ENCODE measurements around the gene HACD2.

- TF ChIP-seq POLR2A (IDR thresholded peaks at IDR 0.05; ENCODE audit: low read length) (no peak), PBX3 (IDR thresholded peaks at IDR 0.05) (no peak), CHD2 (IDR thresholded peaks at IDR 0.05; ENCODE audit: low read length, partially characterized antibody) (no peak), CTCF (IDR thresholded peaks at IDR 0.05) (no peak), RFX5 (IDR thresholded peaks at IDR 0.05) (no peak), USF2 (IDR thresholded peaks at IDR 0.05) (no peak), BCL3 (IDR thresholded peaks at IDR 0.05) (no peak), JUN (IDR thresholded peaks at IDR 0.05) (no peak), ZNF302 (CRISPR knock-in tag; IDR thresholded peaks at IDR 0.05) (no peak), CEBPB (IDR thresholded peaks at IDR 0.05) (no peak), KDM1A (IDR thresholded peaks at IDR 0.05; ENCODE audit: low read depth) (no peak), RCOR1 (IDR thresholded peaks at IDR 0.05; ENCODE audit: low read depth, low read length) (no peak), PHF8 (IDR thresholded peaks at IDR 0.05; ENCODE audit: borderline replicate concordance, low read depth) (no peak), ZFP36 (IDR thresholded peaks at IDR 0.05; ENCODE audit: borderline replicate concordance, partially characterized antibody) (no peak)
Observed at GRCh38 chr3:123447416-123447748, 137.5 kb downstream of the HACD2 start.

Measured in A549 (cell line).